WTC11 (cell line): ENCODE results near the gene TMEM100.

Source experiments
- ATF6 ChIP-seq: sonication (generic); formaldehyde crosslinking; IDR thresholded peaks from 2 replicates; pipeline ENCODE4 v1.8.1; 2023; ENCODE audit warnings: mild to moderate bottlenecking, missing genetic modification reagents
- CREB1 ChIP-seq: sonication (generic); formaldehyde crosslinking; IDR thresholded peaks from 2 replicates; pipeline ENCODE4 v1.8.0; 2023; ENCODE audit warnings: mild to moderate bottlenecking, missing genetic modification reagents
- CTCF ChIP-seq: fragments of 200-600 bp; IDR thresholded peaks from 2 replicates; pipeline ENCODE4 v1.8.0; 2022; ENCODE audit warnings: antibody characterized with exemption
- NFYB ChIP-seq: sonication (generic); formaldehyde crosslinking; conservative IDR thresholded peaks from 2 replicates; pipeline ENCODE4 v1.8.0; 2022; ENCODE audit warnings: low read depth, missing genetic modification reagents
- NR3C1 ChIP-seq: sonication (generic); formaldehyde crosslinking; conservative IDR thresholded peaks from 2 replicates; pipeline ENCODE4 v1.8.1; 2023; ENCODE audit warnings: low read depth, mild to moderate bottlenecking, missing genetic modification reagents
- PREB ChIP-seq: sonication (generic); formaldehyde crosslinking; IDR thresholded peaks from 2 replicates; pipeline ENCODE4 v1.8.1; 2022; ENCODE audit warnings: mild to moderate bottlenecking, missing genetic modification reagents, moderate library complexity, borderline replicate concordance
- ZBTB21 ChIP-seq: sonication (generic); formaldehyde crosslinking; IDR thresholded peaks from 2 replicates; pipeline ENCODE4 v1.8.1; 2023; ENCODE audit warnings: mild to moderate bottlenecking, missing genetic modification reagents, borderline replicate concordance
- ZNF396 ChIP-seq: fragments of 250-450 bp; sonication (Bioruptor Pico); IDR thresholded peaks from 2 replicates; pipeline ENCODE4 v1.8.0; 2021; ENCODE audit warnings: mild to moderate bottlenecking, moderate library complexity, borderline replicate concordance

- no peak for TF ChIP-seq NFYB (CRISPR knock-in tag)
- no peak for TF ChIP-seq CTCF
- no peak for TF ChIP-seq ZBTB21 (CRISPR knock-in tag)
- no peak for TF ChIP-seq CREB1 (CRISPR knock-in tag)
- TF ChIP-seq NR3C1 (CRISPR knock-in tag): no peak
- no peak for TF ChIP-seq ZNF396
- no peak for TF ChIP-seq PREB (CRISPR knock-in tag)
- TF ChIP-seq ATF6 (CRISPR knock-in tag): no peak
Measured at GRCh38 chr17:55741356-55741700, 18.7 kb upstream of the TMEM100 start.
